ENCODE data around the gene RGL1. TPM values are rescaled to one million over a fixed set of nuclear protein-coding genes. Genes with fewer than 3 reads are reported as not detected.

Gene RGL1
- total RNA-seq, 4 donors from 2014 or later, result 31.5 to 51.5 (median 37.5) TPM

GRCh38 chr1:183911285-183911684 is 106.4 kb downstream of the RGL1 start:
- intact Hi-C loops (cut with DNase I), result no loop called here
- Histone ChIP-seq H3K4me3 (no peak overlapping the region), H3K9me3 (no peaks in the 10 kb centered on the region), H3K27ac (replicated peaks in 1 of 4) (peak overlapping the region; percentile 20 to 49 (median 32)), H3K27me3 (no peaks in the 10 kb centered on the region), H3K36me3 (peaks cover 10 to 78% (median 50%) of the 10 kb centered on the region in 4 donors), H3K4me1 (peaks cover 8 to 42% (median 28%) of the 10 kb centered on the region in 4 donors)
- 87% methylated on average over 2 of the region's 2 CpGs for WGBS
- TF ChIP-seq POLR2AphosphoS5 (IDR thresholded peaks at IDR 0.05) (no peak), EP300 (IDR thresholded peaks at IDR 0.05) (no peak), POLR2A (IDR thresholded peaks at IDR 0.05; ENCODE audit: low read depth) (no peak), CTCF (IDR thresholded peaks at IDR 0.05) (no peak)
- DNase-seq (ENCODE audit: extremely low spot score), result no peak

- no peak for TF ChIP-seq POLR2A (IDR thresholded peaks at IDR 0.05; ENCODE audit: low read depth)
- TF ChIP-seq POLR2AphosphoS5 (IDR thresholded peaks at IDR 0.05), result no peak
- no peak for TF ChIP-seq EP300 (IDR thresholded peaks at IDR 0.05)
- TF ChIP-seq CTCF (IDR thresholded peaks at IDR 0.05), result no peak
- no peak overlapping the region for H3K4me3 ChIP-seq
- 95% methylated on average over 5 of the region's 5 CpGs for WGBS
- no peaks in the 10 kb centered on the region for H3K27me3 ChIP-seq
- H3K27ac ChIP-seq (replicated peaks in 1 of 4), result peak overlapping the region in 3 of 4 donors; percentile 9 to 37 (median 20)
- intact Hi-C loops (cut with DNase I), result no loop called here
- H3K4me1 ChIP-seq, result peaks cover 8 to 44% (median 30%) of the 10 kb centered on the region in 4 donors
- peaks cover 10 to 78% (median 52%) of the 10 kb centered on the region in 4 donors for H3K36me3 ChIP-seq
- no peak for DNase-seq (ENCODE audit: extremely low spot score)
- no peaks in the 10 kb centered on the region for H3K9me3 ChIP-seq
These were observed 107.5 kb downstream of the RGL1 start for GRCh38 chr1:183912265-183912886.

- Histone ChIP-seq H3K4me3 (no peak overlapping the region), H3K36me3 (peaks cover 10 to 78% (median 51%) of the 10 kb centered on the region in 4 donors), H3K27me3 (no peaks in the 10 kb centered on the region), H3K27ac (replicated peaks in 1 of 4) (peak overlapping the region; percentile 17 to 62 (median 48)), H3K4me1 (peaks cover 8 to 44% (median 30%) of the 10 kb centered on the region in 4 donors), H3K9me3 (no peaks in the 10 kb centered on the region)
- WGBS, result 81% methylated on average over 3 of the region's 3 CpGs
- no peak for DNase-seq (ENCODE audit: extremely low spot score)
- TF ChIP-seq POLR2AphosphoS5 (IDR thresholded peaks at IDR 0.05) (peak in 1 of 2 donors; percentile 30), CTCF (IDR thresholded peaks at IDR 0.05) (no peak)
- intact Hi-C loops (cut with DNase I), result no loop called here
These were observed 108.7 kb downstream of the RGL1 start for GRCh38 chr1:183913567-183913993.

- DNase-seq (ENCODE audit: extremely low spot score), result no peak
- peaks cover 11 to 78% (median 49%) of the 10 kb centered on the region in 4 donors for H3K36me3 ChIP-seq
- peaks cover 8 to 44% (median 30%) of the 10 kb centered on the region in 4 donors for H3K4me1 ChIP-seq
- H3K4me3 ChIP-seq, result no peak overlapping the region
- intact Hi-C loops (cut with DNase I), result no loop called here
- H3K27me3 ChIP-seq, result no peaks in the 10 kb centered on the region
- WGBS, result 33% methylated on average over 3 of the region's 3 CpGs
- peak overlapping the region; percentile 40 to 62 (median 48) for H3K27ac ChIP-seq (replicated peaks in 1 of 4)
- TF ChIP-seq EP300 (IDR thresholded peaks at IDR 0.05) (no peak), POLR2AphosphoS5 (IDR thresholded peaks at IDR 0.05) (peak in 1 of 2 donors; percentile 34)
- H3K9me3 ChIP-seq, result no peaks in the 10 kb centered on the region
These were observed 109.4 kb downstream of the RGL1 start for GRCh38 chr1:183914276-183914675.

- Histone ChIP-seq H3K9me3 (no peaks in the 10 kb centered on the region), H3K4me3 (no peak overlapping the region), H3K36me3 (peaks cover 15 to 78% (median 50%) of the 10 kb centered on the region in 4 donors), H3K27ac (replicated peaks in 1 of 4) (peak overlapping the region; percentile 40 to 62 (median 48)), H3K4me1 (peaks cover 8 to 44% (median 30%) of the 10 kb centered on the region in 4 donors), H3K27me3 (no peaks in the 10 kb centered on the region)
- intact Hi-C loops (cut with DNase I), result loop anchor here (5.0 kb wide), 1 partner anchor 113 kb away; no protein-coding TSS in a partner anchor
- no peak for DNase-seq (ENCODE audit: extremely low spot score)
- TF ChIP-seq POLR2A (IDR thresholded peaks at IDR 0.05; ENCODE audit: low read depth), result no peak
- TF ChIP-seq POLR2AphosphoS5 (IDR thresholded peaks at IDR 0.05), result no peak
- TF ChIP-seq EP300 (IDR thresholded peaks at IDR 0.05), result no peak
- no peak for TF ChIP-seq CTCF (IDR thresholded peaks at IDR 0.05)
These were observed 110.0 kb downstream of the RGL1 start for GRCh38 chr1:183914891-183915290.

All from esophagus muscularis mucosa (tissue), 4 donors.